Measurements from ENCODE around the gene VTCN1. TPM values are rescaled to one million over a fixed set of nuclear protein-coding genes. Genes with fewer than 3 reads are reported as not detected.
"Not testable (repeated sequence)": the region's sequence is repeated elsewhere in the genome, so short reads cannot be mapped to it uniquely, and the experiment has no call there.

VTCN1 gene
- total RNA-seq, 3 donors from 2014 or later: 0.16 to 97.0 (median 52.1) TPM

DNA sequence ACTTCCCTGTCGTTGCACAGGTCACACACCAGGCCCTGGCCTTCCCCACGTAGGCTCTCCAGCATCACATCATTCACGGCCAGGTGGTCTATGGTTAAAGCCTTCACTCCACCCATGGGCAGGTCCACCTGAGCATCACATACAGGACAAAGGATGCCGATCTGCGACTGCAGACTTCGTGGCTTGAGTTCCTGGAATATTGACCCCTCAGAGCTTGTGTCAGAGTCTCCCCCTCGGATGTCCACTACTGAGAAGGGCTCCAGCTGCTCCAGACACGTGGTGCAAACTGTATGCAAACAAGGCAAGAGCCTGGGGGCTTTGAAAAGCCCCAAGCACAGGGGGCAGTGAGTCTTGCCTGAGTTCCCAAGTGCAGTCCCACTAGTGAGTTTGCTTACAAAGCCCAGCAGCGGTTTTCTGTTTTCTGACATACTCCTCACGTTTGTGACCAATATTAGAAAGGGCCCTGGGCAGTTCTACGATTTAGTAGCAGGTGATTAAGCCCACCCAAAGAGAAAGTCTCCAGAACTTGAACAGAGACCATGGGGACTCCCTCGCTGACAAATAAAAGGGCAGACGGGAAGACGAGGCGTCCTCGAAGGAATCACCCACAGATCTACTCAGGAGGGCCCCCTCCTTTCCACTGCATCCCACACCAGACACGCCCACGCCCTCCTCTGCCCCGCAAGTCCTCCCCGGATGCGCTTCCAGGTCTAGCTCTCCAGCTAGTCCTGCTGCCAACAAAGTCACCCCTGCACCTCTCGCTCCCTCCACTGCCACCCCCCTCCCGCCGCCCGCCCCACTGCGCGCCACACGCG is 89.7 kb downstream of the VTCN1 start:
- Histone ChIP-seq H3K9me3 (no peaks in the 10 kb centered on the region), H3K4me3 (peak overlapping the region; percentile 70 to 87 (median 76)), H3K27me3 (no peaks in the 10 kb centered on the region), H3K36me3 (no peaks in the 10 kb centered on the region), H3K4me1 (peaks cover 3 to 7% of the 10 kb centered on the region in 2 donors), H3K27ac (peak overlapping the region; percentile 94 to 96)
- peak in 1 of 2 donors; percentile 27 for DNase-seq (ENCODE audit: low spot score in 2 of 2)
- intact Hi-C loops (cut with DNase I; ENCODE audit: low total_unique reads): loop anchor here (5.0 kb wide), 1 partner anchor 496 kb away; no protein-coding TSS in a partner anchor
- no peak for TF ChIP-seq POLR2A (IDR thresholded peaks at IDR 0.05)
- no peak for TF ChIP-seq POLR2AphosphoS5 (IDR thresholded peaks at IDR 0.05)
- TF ChIP-seq, protein P1, sequence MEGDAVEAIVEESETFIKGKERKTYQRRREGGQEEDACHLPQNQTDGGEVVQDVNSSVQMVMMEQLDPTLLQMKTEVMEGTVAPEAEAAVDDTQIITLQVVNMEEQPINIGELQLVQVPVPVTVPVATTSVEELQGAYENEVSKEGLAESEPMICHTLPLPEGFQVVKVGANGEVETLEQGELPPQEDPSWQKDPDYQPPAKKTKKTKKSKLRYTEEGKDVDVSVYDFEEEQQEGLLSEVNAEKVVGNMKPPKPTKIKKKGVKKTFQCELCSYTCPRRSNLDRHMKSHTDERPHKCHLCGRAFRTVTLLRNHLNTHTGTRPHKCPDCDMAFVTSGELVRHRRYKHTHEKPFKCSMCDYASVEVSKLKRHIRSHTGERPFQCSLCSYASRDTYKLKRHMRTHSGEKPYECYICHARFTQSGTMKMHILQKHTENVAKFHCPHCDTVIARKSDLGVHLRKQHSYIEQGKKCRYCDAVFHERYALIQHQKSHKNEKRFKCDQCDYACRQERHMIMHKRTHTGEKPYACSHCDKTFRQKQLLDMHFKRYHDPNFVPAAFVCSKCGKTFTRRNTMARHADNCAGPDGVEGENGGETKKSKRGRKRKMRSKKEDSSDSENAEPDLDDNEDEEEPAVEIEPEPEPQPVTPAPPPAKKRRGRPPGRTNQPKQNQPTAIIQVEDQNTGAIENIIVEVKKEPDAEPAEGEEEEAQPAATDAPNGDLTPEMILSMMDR (IDR thresholded peaks at IDR 0.05): no peak

DNA sequence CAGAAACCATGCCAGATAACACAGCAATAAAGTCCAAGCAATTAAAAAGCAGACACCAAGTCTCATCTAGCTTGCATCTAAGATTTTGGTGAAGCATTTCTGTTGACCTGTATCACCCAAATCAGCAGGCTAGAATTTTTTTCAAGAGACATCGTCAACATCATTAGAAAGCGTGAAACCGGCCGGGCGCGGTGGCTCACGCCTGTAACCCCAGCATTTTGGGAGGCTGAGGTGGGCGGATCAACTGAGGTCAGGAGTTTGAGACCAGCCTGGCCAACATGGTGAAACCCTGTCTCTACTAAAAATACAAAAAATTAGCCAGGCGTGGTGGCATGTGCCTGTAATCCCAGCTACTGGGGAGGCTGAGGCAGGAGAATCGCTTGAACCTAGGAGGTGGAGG is 91.6 kb downstream of the VTCN1 start:
- H3K9me3 ChIP-seq; H3K4me3 ChIP-seq; H3K4me1 ChIP-seq; H3K27me3 ChIP-seq; DNase-seq (ENCODE audit: low spot score in 2 of 2); H3K36me3 ChIP-seq; intact Hi-C loops (cut with DNase I; ENCODE audit: low total_unique reads); H3K27ac ChIP-seq: not testable (repeated sequence)

DNA sequence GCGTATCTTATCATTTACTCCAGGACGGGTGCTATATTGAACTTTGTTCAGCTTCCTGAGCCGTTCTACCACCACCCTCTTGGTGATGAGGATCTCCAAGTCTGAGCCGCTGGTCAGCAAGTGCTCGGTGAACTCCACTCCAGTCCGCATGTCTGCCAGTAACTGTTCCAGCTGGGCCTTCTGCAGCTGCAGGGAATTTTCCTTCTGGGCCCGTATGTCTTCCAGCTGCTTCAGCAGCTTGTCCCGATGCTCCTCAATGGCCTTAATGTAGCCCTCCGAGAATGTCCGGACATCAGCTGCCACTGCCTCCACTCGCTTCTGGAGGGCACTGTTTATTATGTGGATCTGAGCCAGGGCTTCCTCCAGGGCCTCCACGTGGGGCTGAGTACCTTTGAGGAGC is 92.6 kb downstream of the VTCN1 start:
- H3K4me3 ChIP-seq: no peak overlapping the region
- H3K9me3 ChIP-seq: no peaks in the 10 kb centered on the region
- no peak overlapping the region for H3K27ac ChIP-seq
- DNase-seq (ENCODE audit: low spot score in 2 of 2): no peak
- TF ChIP-seq POLR2AphosphoS5 (IDR thresholded peaks at IDR 0.05) (no peak), POLR2A (IDR thresholded peaks at IDR 0.05) (no peak)
- TF ChIP-seq, protein P1 (IDR thresholded peaks at IDR 0.05): no peak
- intact Hi-C loops (cut with DNase I; ENCODE audit: low total_unique reads): no loop called here
- no peaks in the 10 kb centered on the region for H3K36me3 ChIP-seq
- peaks cover 3 to 7% of the 10 kb centered on the region in 2 donors for H3K4me1 ChIP-seq
- no peaks in the 10 kb centered on the region for H3K27me3 ChIP-seq

DNA sequence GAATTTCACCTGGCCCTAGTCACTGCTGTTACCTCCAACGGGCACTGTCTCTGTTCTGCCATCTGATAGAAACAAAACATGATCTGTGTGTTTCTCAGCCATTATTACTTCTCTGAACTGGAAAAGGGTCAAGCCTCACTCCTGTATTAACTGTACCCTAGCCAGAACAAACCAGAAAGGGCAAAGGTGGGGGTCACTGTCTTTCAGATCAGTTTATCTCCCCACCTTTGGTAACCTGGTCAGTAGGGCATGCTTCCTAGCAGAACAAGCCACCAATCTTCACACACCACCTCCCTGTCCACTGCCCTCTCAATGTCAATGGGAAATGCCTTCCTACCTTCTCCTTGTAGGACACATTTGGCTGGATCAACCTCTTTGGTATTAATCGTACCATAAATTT is 93.0 kb downstream of the VTCN1 start:
- no peak overlapping the region for H3K27ac ChIP-seq
- no peak overlapping the region for H3K4me3 ChIP-seq
- no peaks in the 10 kb centered on the region for H3K36me3 ChIP-seq
- TF ChIP-seq POLR2A (IDR thresholded peaks at IDR 0.05) (no peak), POLR2AphosphoS5 (IDR thresholded peaks at IDR 0.05) (no peak)
- TF ChIP-seq, protein P1 (IDR thresholded peaks at IDR 0.05): no peak
- intact Hi-C loops (cut with DNase I; ENCODE audit: low total_unique reads): no loop called here
- no peaks in the 10 kb centered on the region for H3K27me3 ChIP-seq
- peaks cover 3 to 7% of the 10 kb centered on the region in 2 donors for H3K4me1 ChIP-seq
- no peaks in the 10 kb centered on the region for H3K9me3 ChIP-seq
- DNase-seq (ENCODE audit: low spot score in 2 of 2): no peak

DNA sequence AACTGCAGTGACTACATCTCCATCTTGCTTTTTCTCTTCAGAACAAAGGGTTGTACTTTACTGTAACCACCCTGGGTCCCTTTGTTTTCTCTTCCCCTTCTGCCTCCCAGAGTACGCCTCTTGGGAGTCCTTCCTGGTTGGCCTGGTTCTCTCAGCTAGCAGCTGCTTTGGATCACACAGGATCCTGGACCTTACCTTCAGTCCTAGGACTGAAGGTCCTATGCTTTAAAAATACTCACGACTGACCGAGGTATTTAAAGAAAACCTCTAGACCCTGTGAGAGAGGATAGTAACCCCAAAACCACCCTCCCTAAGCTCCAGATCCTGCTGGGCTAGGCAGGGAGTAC is 94.0 kb downstream of the VTCN1 start:
- no peaks in the 10 kb centered on the region for H3K36me3 ChIP-seq
- intact Hi-C loops (cut with DNase I; ENCODE audit: low total_unique reads): no loop called here
- TF ChIP-seq POLR2AphosphoS5 (IDR thresholded peaks at IDR 0.05) (no peak), POLR2A (IDR thresholded peaks at IDR 0.05) (no peak)
- TF ChIP-seq, protein P1 (IDR thresholded peaks at IDR 0.05): no peak

More for the DNA sequence above, 94.0 kb downstream of the VTCN1 start:
- Histone ChIP-seq H3K27ac (no peak overlapping the region), H3K9me3 (no peaks in the 10 kb centered on the region), H3K4me3 (no peak overlapping the region), H3K27me3 (no peaks in the 10 kb centered on the region), H3K4me1 (peaks cover 3 to 7% of the 10 kb centered on the region in 2 donors)
- DNase-seq (ENCODE audit: low spot score in 2 of 2): no peak
